ENCODE data around the gene SPTB. TPM values are rescaled to one million over a fixed set of nuclear protein-coding genes. Genes with fewer than 3 reads are reported as not detected.

Gene SPTB
- polyA plus RNA-seq, 1 donor from 2014 or later, result 0.06 TPM

GRCh38 chr14:64826333-64826732 lies 53.4 kb downstream of the SPTB start:
- Mint-ChIP-seq H3K9me3 (no peaks in the 10 kb centered on the region), H3K4me3 (no peak overlapping the region), H3K36me3 (no peaks in the 10 kb centered on the region), H3K27me3 (peaks cover 14% of the 10 kb centered on the region), H3K4me1 (peaks cover 0 to 4% (median 2%) of the 10 kb centered on the region in 3 donors), H3K27ac (no peak overlapping the region)

GRCh38 chr14:64825509-64825908 lies 54.2 kb downstream of the SPTB start:
- H3K27me3 Mint-ChIP-seq, result peaks cover 16% of the 10 kb centered on the region
- H3K9me3 Mint-ChIP-seq, result no peaks in the 10 kb centered on the region
- H3K36me3 Mint-ChIP-seq, result no peaks in the 10 kb centered on the region
- no peak overlapping the region for H3K4me3 Mint-ChIP-seq
- H3K4me1 Mint-ChIP-seq, result peaks cover 0 to 4% (median 2%) of the 10 kb centered on the region in 3 donors
- H3K27ac Mint-ChIP-seq, result no peak overlapping the region

GRCh38 chr14:64825006-64825405 lies 54.7 kb downstream of the SPTB start:
- Mint-ChIP-seq H3K36me3 (no peaks in the 10 kb centered on the region), H3K27me3 (peaks cover 16% of the 10 kb centered on the region), H3K4me3 (no peak overlapping the region), H3K9me3 (no peaks in the 10 kb centered on the region), H3K4me1 (peaks cover 0 to 4% (median 2%) of the 10 kb centered on the region in 3 donors), H3K27ac (no peak overlapping the region)

- no peak overlapping the region for H3K27ac Mint-ChIP-seq
- H3K27me3 Mint-ChIP-seq, result peaks cover 13% of the 10 kb centered on the region
- H3K4me1 Mint-ChIP-seq, result peaks cover 0 to 4% (median 2%) of the 10 kb centered on the region in 3 donors
- no peaks in the 10 kb centered on the region for H3K36me3 Mint-ChIP-seq
- peak overlapping the region in 1 of 4 donors; percentile 36 for H3K4me3 Mint-ChIP-seq
- H3K9me3 Mint-ChIP-seq, result no peaks in the 10 kb centered on the region
Observed at GRCh38 chr14:64824471-64824870, 55.2 kb downstream of the SPTB start.

- H3K4me3 Mint-ChIP-seq, result peak overlapping the region in 1 of 4 donors; percentile 80
- peak overlapping the region in 1 of 3 donors; percentile 63 for H3K27ac Mint-ChIP-seq
- H3K4me1 Mint-ChIP-seq, result peaks cover 0 to 4% (median 2%) of the 10 kb centered on the region in 3 donors
- peaks cover 17% of the 10 kb centered on the region for H3K27me3 Mint-ChIP-seq
- H3K9me3 Mint-ChIP-seq, result no peaks in the 10 kb centered on the region
- no peaks in the 10 kb centered on the region for H3K36me3 Mint-ChIP-seq
Observed at GRCh38 chr14:64823305-64823861, 56.3 kb downstream of the SPTB start.

- Mint-ChIP-seq H3K4me1 (peaks cover 0 to 4% (median 2%) of the 10 kb centered on the region in 3 donors), H3K4me3 (no peak overlapping the region), H3K27me3 (peaks cover 18% of the 10 kb centered on the region), H3K36me3 (no peaks in the 10 kb centered on the region), H3K27ac (no peak overlapping the region), H3K9me3 (no peaks in the 10 kb centered on the region)
Observed at GRCh38 chr14:64821651-64822050, 58.1 kb downstream of the SPTB start.

GRCh38 chr14:64818151-64818550 lies 61.6 kb downstream of the SPTB start:
- H3K4me3 Mint-ChIP-seq, result no peak overlapping the region
- no peaks in the 10 kb centered on the region for H3K9me3 Mint-ChIP-seq
- H3K27ac Mint-ChIP-seq, result no peak overlapping the region
- H3K27me3 Mint-ChIP-seq, result peaks cover 16% of the 10 kb centered on the region
- H3K36me3 Mint-ChIP-seq, result no peaks in the 10 kb centered on the region
- H3K4me1 Mint-ChIP-seq, result peaks cover 0 to 1% (median 0%) of the 10 kb centered on the region in 3 donors

GRCh38 chr14:64817631-64818030 lies 62.1 kb downstream of the SPTB start:
- H3K4me3 Mint-ChIP-seq, result no peak overlapping the region
- no peaks in the 10 kb centered on the region for H3K9me3 Mint-ChIP-seq
- H3K36me3 Mint-ChIP-seq, result no peaks in the 10 kb centered on the region
- peaks cover 14% of the 10 kb centered on the region for H3K27me3 Mint-ChIP-seq
- H3K27ac Mint-ChIP-seq, result no peak overlapping the region
- peaks cover 0 to 1% (median under 1%) of the 10 kb centered on the region in 3 donors for H3K4me1 Mint-ChIP-seq

- no peak overlapping the region for H3K27ac Mint-ChIP-seq
- H3K4me3 Mint-ChIP-seq, result no peak overlapping the region
- H3K9me3 Mint-ChIP-seq, result no peaks in the 10 kb centered on the region
- H3K36me3 Mint-ChIP-seq, result no peaks in the 10 kb centered on the region
- H3K4me1 Mint-ChIP-seq, result peaks cover 1 to 7% (median 4%) of the 10 kb centered on the region in 3 donors
- H3K27me3 Mint-ChIP-seq, result peaks cover 16% of the 10 kb centered on the region
Observed at GRCh38 chr14:64816221-64816783, 63.4 kb downstream of the SPTB start.

GRCh38 chr14:64815257-64815656 lies 64.5 kb downstream of the SPTB start:
- Mint-ChIP-seq H3K9me3 (no peaks in the 10 kb centered on the region), H3K4me1 (peaks cover 1 to 7% (median 4%) of the 10 kb centered on the region in 3 donors), H3K27me3 (peaks cover 14% of the 10 kb centered on the region), H3K4me3 (no peak overlapping the region), H3K36me3 (no peaks in the 10 kb centered on the region), H3K27ac (no peak overlapping the region)

GRCh38 chr14:64812412-64812811 lies 67.3 kb downstream of the SPTB start:
- Mint-ChIP-seq H3K4me3 (peak overlapping the region in 1 of 4 donors; percentile 28), H3K27ac (no peak overlapping the region), H3K27me3 (peaks cover 9% of the 10 kb centered on the region), H3K36me3 (no peaks in the 10 kb centered on the region), H3K9me3 (no peaks in the 10 kb centered on the region), H3K4me1 (peaks cover 1 to 7% (median 4%) of the 10 kb centered on the region in 3 donors)

GRCh38 chr14:64811676-64812075 lies 68.0 kb downstream of the SPTB start:
- no peaks in the 10 kb centered on the region for H3K9me3 Mint-ChIP-seq
- peaks cover 1 to 7% (median 4%) of the 10 kb centered on the region in 3 donors for H3K4me1 Mint-ChIP-seq
- peaks cover 9% of the 10 kb centered on the region for H3K27me3 Mint-ChIP-seq
- no peaks in the 10 kb centered on the region for H3K36me3 Mint-ChIP-seq
- H3K27ac Mint-ChIP-seq, result no peak overlapping the region
- no peak overlapping the region for H3K4me3 Mint-ChIP-seq

- H3K36me3 Mint-ChIP-seq, result no peaks in the 10 kb centered on the region
- H3K4me1 Mint-ChIP-seq, result peaks cover 1 to 7% (median 4%) of the 10 kb centered on the region in 3 donors
- H3K9me3 Mint-ChIP-seq, result no peaks in the 10 kb centered on the region
- no peak overlapping the region for H3K4me3 Mint-ChIP-seq
- H3K27ac Mint-ChIP-seq, result peak overlapping the region in 1 of 3 donors; percentile 80
- peaks cover 6% of the 10 kb centered on the region for H3K27me3 Mint-ChIP-seq
Observed at GRCh38 chr14:64808449-64808848, 71.3 kb downstream of the SPTB start.

GRCh38 chr14:64807551-64807950 lies 72.2 kb downstream of the SPTB start:
- H3K36me3 Mint-ChIP-seq, result no peaks in the 10 kb centered on the region

GRCh38 chr14:64806862-64807495 lies 72.7 kb downstream of the SPTB start:
- Mint-ChIP-seq H3K27me3 (peaks cover 3% of the 10 kb centered on the region), H3K4me3 (no peak overlapping the region), H3K9me3 (no peaks in the 10 kb centered on the region), H3K36me3 (no peaks in the 10 kb centered on the region), H3K27ac (no peak overlapping the region), H3K4me1 (no peaks in the 10 kb centered on the region)

More at GRCh38 chr14:64807551-64807950, 72.2 kb downstream of the SPTB start:
- Mint-ChIP-seq H3K27ac (no peak overlapping the region), H3K4me1 (peaks cover 1 to 5% (median 3%) of the 10 kb centered on the region in 3 donors), H3K27me3 (peaks cover 6% of the 10 kb centered on the region), H3K4me3 (no peak overlapping the region), H3K9me3 (no peaks in the 10 kb centered on the region)
